GM12891 (cell line): ENCODE data around the gene UBASH3B.

ENCODE experiments used
- POLR2A ChIP-seq: IDR thresholded peaks from 2 replicates; pipeline ENCODE4 v1.6.1; 2011; ENCODE audit warnings: low read depth, low read length, control low read depth
- POLR2AphosphoS5 ChIP-seq: IDR thresholded peaks from 2 replicates; pipeline ENCODE4 v1.6.1; 2011; ENCODE audit warnings: low read depth, low read length, control low read depth
- POU2F2 ChIP-seq: IDR thresholded peaks from 2 replicates; pipeline ENCODE4 v1.6.1; 2011; ENCODE audit warnings: low read depth, mild to moderate bottlenecking, control low read depth, low read length, moderate library complexity
- TAF1 ChIP-seq: IDR thresholded peaks from 2 replicates; pipeline ENCODE4 v1.6.1; 2011; ENCODE audit warnings: low read depth, low read length, control low read depth

GRCh38 chr11:122717264-122717867, 61.8 kb downstream of the UBASH3B start:
- TF ChIP-seq POLR2AphosphoS5, result no peak
- TF ChIP-seq POLR2A, result peak; percentile 54; the same call in 1 of the 2 replicates
- no peak for TF ChIP-seq TAF1
- TF ChIP-seq POU2F2, result peak; percentile 73
